ENCODE data around the gene NT5C2. TPM values are rescaled to one million over a fixed set of nuclear protein-coding genes. Genes with fewer than 3 reads are reported as not detected.

NT5C2 gene
- total and polyA plus RNA-seq, 2 of the 4 experiments (the other 2 are of a cell fraction), result 60.0 to 65.1 TPM

GRCh38 chr10:103078309-103078615 lies 114.8 kb downstream of the NT5C2 start:
- intact Hi-C loops (cut with micrococcal nuclease), result no loop called here
- peaks cover 53% of the 10 kb centered on the region for H3K36me3 ChIP-seq (ENCODE audit: control insufficient read depth, insufficient read depth, low read length)
- no peak overlapping the region for H2BK120ac ChIP-seq (ENCODE audit: low read depth, low read length)
- H3K9me1 ChIP-seq (ENCODE audit: insufficient read depth, low read length), result peaks cover 13% of the 10 kb centered on the region
- H2BK15ac ChIP-seq (ENCODE audit: low read depth, low read length), result no peak overlapping the region
- H3K4ac ChIP-seq (ENCODE audit: low read depth, low read length), result no peak overlapping the region
- in situ Hi-C loops (cut with MboI; ENCODE audit: low sequenced_read_pairs), result no loop called here
- no CpG with 5 or more reads among the region's 3 CpGs for whole genome bisulfite sequencing, 2 experiments (ENCODE audit: extremely low coverage in 2 of 2, insufficient read length in 1 of 2)
- H3K9ac ChIP-seq (ENCODE audit: low read depth, low read length), result no peak overlapping the region
- H3K23ac ChIP-seq (ENCODE audit: low read depth, low read length), result no peak overlapping the region
- H4K91ac ChIP-seq (ENCODE audit: insufficient read depth, low read depth, low read length), result no peak overlapping the region
- H2AK9ac ChIP-seq (replicated peaks; ENCODE audit: low read depth, low read length, poor library complexity), result no peak overlapping the region
- H3K27me3 ChIP-seq (ENCODE audit: control insufficient read depth, insufficient read depth, low read length), result no peaks in the 10 kb centered on the region
- peaks cover 0 to 17% of the 10 kb centered on the region in 2 experiments; a peak in 2 of 4 replicates for H3K79me1 ChIP-seq (ENCODE audit: low read depth in 1 of 2, low read length in 2 of 2)
- no peak overlapping the region for H4K8ac ChIP-seq (ENCODE audit: low read depth in 2 of 2, low read length in 2 of 2)
- no peak overlapping the region for H3K27ac ChIP-seq (ENCODE audit: insufficient read depth, low read length)
- ATAC-seq (ENCODE audit: low read depth), result no peak
- no peak for TF ChIP-seq FOS (IDR thresholded peaks at IDR 0.05; ENCODE audit: low read depth, low read length)
- no peak for TF ChIP-seq USF2 (IDR thresholded peaks at IDR 0.05; ENCODE audit: low read depth, low read length)
- TF ChIP-seq MAZ (IDR thresholded peaks at IDR 0.05; ENCODE audit: borderline replicate concordance, low read depth, low read length), result no peak
- no peak for TF ChIP-seq BHLHE40 (IDR thresholded peaks at IDR 0.05; ENCODE audit: low read depth, low read length)
- TF ChIP-seq ELK1 (IDR thresholded peaks at IDR 0.05; ENCODE audit: borderline replicate concordance, low read depth, low read length), result no peak
- dilution Hi-C loops (cut with HindIII; ENCODE audit: low sequenced_read_pairs, unreplicated experiment), result no loop called here
- no peak overlapping the region for H3K56ac ChIP-seq (ENCODE audit: extremely low read depth, insufficient read depth, low read length)
- H2BK5ac ChIP-seq (ENCODE audit: low read depth, low read length, poor library complexity, severe bottlenecking), result no peak overlapping the region
- no peak overlapping the region for H2AK5ac ChIP-seq (ENCODE audit: low read depth, low read length)
- BruUV-seq (replicated peaks), result no TSS peak
- POLR2A ChIA-PET (ENCODE audit: unreplicated experiment), result no interaction called here
- H3K18ac ChIP-seq (ENCODE audit: low read depth, low read length), result no peak overlapping the region
- H3K4me2 ChIP-seq (ENCODE audit: low read depth, low read length), result no peak overlapping the region
- H3K4me3 ChIP-seq (ENCODE audit: insufficient read depth, low read depth, low read length), result no peak overlapping the region
- 0 out of 2 replicates have a peak, but pooled peaks cover under 1% of the 10 kb centered on the region for H4K20me1 ChIP-seq (ENCODE audit: insufficient read depth, low read length)
- no peaks in the 10 kb centered on the region for H3K9me3 ChIP-seq (ENCODE audit: control insufficient read depth, insufficient read depth, low read length)
- CTCF ChIA-PET, result no interaction called here
- no peak overlapping the region for H2BK20ac ChIP-seq (ENCODE audit: low read depth, low read length)
- H3K4me1 ChIP-seq (ENCODE audit: control insufficient read depth, insufficient read depth, low read length), result no peaks in the 10 kb centered on the region
- no peak overlapping the region for H3K14ac ChIP-seq (replicated peaks; ENCODE audit: low read depth, low read length)
- no peak for DNase-seq
- no peak overlapping the region for H2AFZ ChIP-seq (replicated peaks; ENCODE audit: low read length, poor library complexity)
- no peak overlapping the region for H4K5ac ChIP-seq (ENCODE audit: low read depth, low read length)

Measured in IMR-90 (cell line).